HG02943 (cell line): ENCODE measurements around the gene PHETA1.

Experiments
- ATAC-seq: cut with Tn5 transposase; IDR thresholded peaks from one replicate; pipeline ENCODE4 v1.9.1; 2021; ENCODE audit warnings: mild to moderate bottlenecking, low read depth, moderate library complexity; ENCODE audit not compliant: unreplicated experiment

The PHETA1 gene

GRCh38 chr12:111330800-111331752, 37.8 kb downstream of the PHETA1 start:
- no peak for ATAC-seq

- no peak for ATAC-seq
Observed at GRCh38 chr12:111328138-111328537, 40.8 kb downstream of the PHETA1 start.

- ATAC-seq = no peak
Observed at GRCh38 chr12:111327474-111327873, 41.4 kb downstream of the PHETA1 start.

DNA sequence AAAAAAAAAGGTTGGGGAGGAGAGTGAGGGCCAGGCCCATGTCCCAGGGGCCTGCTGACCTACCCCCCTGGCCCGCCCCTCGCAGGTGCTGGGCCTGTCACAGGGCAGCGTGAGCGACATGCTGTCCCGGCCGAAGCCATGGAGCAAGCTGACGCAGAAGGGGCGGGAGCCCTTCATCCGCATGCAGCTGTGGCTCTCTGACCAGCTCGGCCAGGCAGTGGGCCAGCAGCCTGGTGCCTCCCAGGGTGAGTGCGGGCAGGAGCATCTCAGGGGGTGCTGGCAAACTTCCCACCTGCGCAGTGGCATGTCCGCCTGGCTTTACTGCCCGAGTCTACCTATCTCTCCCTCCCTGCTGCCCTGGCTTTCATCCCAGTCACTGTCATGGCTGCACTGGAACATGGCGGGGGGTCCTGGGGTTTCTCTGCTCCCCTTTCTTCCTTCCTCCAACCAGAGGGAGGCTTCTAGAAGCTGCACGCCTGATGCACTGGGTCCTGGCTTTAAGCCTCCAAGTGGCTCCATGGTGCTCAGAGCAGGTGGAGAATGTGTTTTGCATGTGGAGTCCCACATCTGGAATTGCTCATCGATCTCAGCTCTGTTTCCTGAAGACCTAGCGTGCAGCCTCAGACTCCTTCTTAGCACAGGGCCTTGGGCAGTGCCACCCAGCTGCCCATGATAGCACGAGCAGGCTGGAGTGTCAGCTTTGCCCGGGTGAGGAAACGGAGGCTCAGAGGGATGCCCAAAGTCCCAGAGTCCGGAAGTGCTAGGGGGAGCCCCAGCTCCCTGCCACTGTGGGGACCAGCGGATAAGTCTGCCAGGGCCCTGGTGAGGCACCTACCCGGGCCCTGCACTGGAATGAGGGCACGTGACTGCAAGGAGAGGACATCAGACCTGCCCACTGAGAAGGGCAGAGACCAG, 46.3 kb downstream of the PHETA1 start:
- no peak for ATAC-seq

GRCh38 chr12:111321317-111321716, 47.6 kb downstream of the PHETA1 start:
- no peak for ATAC-seq

DNA sequence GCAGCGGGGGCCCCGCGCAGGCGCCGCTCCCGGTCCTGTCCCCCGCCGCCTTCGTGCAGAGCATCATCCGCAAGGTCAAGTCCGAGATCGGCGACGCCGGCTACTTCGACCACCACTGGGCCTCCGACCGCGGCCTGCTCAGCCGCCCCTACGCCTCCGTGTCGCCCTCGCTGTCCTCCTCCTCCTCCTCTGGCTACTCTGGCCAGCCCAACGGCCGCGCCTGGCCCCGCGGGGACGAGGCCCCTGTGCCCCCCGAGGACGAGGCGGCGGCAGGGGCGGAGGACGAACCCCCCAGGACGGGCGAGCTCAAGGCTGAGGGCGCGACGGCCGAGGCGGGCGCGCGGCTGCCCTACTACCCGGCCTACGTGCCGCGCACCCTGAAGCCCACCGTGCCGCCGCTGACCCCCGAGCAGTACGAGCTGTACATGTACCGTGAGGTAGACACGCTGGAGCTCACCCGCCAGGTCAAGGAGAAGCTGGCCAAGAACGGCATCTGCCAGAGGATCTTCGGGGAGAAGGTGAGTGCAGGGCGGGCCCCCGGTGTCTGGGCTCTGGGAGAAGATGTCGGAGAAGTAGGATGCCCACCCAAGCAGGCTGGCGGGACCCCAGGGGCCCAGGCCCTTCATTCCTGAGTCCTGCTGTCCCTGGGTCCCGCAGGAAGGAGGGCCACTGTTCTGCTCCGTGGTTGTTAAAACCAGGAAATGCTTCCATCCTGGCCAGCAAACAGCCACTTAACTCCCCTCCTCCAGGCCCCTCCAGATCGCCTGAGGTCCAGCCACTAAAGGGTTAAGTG, 48.4 kb downstream of the PHETA1 start:
- no peak for ATAC-seq

DNA sequence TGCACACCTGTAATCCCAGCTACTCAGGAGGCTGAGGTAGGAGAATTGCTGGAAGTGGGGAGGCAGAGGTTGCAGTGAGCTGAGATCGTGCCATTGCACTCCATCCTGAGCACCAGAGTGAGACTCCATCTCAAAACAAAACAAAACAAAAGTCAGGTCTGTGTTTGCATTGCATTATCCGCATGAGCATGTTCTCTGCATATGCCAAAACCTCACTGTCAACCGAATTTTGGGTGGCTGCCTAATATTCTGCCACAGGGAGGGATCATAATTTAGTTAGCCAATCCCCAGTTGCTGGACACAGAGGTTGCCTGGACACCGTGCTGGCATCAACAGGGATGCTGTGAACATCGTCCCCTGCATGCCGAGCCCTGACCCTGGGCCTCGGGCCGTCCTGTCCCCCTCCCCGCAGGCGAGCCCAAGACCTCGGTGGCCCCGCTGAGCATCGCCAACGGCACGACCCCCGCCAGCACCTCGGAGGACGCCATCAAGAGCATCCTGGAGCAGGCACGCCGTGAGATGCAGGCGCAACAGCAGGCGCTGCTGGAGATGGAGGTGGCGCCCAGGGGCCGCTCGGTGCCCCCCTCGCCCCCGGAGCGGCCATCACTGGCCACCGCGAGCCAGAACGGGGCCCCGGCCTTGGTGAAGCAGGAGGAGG, 49.2 kb downstream of the PHETA1 start:
- ATAC-seq = no peak

DNA sequence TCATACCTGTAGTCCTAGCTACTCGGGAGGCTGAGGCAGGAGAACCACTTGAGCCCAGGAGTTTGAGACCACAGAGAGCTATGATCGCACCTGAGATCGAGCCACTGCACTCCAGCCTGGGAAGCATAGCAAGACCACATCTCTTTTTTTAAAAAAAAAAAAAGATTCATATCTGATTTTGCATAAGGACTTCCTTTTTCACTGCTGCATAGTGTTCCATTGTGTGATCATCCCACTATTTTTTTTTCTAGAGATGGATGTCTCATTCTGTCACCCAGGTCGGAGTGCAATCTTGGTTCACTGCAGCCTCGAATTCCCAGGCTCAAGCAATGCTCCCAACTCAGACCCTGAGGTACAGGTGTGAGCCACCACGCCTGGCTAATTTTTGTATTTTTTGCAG, 50.4 kb downstream of the PHETA1 start:
- ATAC-seq = no peak

DNA sequence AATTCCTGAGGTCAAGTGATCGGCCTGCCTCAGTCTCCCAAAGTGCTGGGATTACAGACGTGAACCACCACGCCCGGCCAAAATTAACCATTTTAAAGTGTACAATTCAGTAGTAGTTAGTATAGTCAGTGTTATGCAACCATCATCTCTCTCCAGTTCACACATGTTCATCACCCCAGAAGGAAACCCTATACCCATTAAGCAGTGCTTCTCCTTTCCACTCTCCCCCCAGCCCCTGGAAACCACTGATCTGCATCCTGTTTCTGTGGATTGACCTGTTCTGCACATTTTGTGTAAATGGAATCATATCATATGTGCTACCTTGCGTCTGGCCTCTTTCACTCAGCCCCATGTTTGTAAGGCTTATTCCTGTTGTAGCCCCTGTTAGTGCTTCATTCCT, 52.2 kb downstream of the PHETA1 start:
- ATAC-seq = no peak

DNA sequence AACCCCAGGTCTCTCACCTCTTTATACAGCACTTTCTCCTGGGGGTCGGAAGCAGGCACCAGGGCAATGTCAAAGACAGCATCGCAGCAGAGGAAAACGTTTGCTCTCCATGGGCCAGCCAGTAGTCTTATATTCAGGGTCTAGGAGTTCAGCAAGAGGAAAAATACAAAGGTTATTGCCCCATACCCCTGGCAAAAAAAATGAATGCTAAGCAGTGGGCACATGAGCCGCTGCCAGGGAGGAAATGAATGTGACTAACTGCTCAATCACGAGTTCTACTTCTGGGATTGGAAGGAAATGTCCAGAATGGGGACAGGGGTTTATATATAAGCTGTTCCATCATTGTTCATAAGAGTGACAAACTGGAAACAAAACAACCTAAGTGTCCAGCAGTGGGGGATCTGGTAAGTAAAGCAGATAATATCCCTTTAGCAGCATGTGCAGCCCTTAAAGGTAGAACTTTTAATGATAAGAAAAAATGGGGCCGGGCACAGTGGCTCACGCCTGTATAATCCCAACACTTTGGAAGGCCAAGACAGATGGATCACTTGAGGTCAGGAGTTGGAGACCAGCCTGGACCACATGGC, 53.8 kb downstream of the PHETA1 start:
- no peak for ATAC-seq

DNA sequence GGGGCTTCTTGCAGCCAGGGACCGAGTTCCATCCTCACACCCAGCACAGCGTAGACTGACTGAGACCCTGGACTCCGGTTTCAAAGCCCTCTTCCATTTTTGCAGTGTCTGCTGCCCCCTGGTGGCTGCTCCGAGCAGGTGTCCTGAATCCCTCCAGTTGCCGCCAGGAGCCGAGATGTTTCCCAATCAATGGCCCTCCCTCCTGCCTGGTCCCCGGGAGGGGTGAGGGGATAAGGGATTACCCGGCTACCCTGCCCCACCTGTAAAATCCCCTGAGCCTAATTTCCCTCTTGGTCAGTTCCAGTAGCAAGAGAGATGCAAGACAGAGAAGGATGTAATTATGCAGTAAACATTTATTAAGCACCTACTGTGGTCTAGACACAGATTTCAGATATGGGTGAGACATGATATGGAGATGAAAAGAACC, 55.0 kb downstream of the PHETA1 start:
- no peak for ATAC-seq

- no peak for ATAC-seq
Observed at GRCh38 chr12:111312708-111313107, 56.2 kb downstream of the PHETA1 start.

- ATAC-seq = no peak
Observed at GRCh38 chr12:111312016-111312415, 56.9 kb downstream of the PHETA1 start.

- ATAC-seq = no peak
Observed at GRCh38 chr12:111311011-111311410, 57.9 kb downstream of the PHETA1 start.
